Measurements from ENCODE around the gene IQCN.

The IQCN gene

DNA sequence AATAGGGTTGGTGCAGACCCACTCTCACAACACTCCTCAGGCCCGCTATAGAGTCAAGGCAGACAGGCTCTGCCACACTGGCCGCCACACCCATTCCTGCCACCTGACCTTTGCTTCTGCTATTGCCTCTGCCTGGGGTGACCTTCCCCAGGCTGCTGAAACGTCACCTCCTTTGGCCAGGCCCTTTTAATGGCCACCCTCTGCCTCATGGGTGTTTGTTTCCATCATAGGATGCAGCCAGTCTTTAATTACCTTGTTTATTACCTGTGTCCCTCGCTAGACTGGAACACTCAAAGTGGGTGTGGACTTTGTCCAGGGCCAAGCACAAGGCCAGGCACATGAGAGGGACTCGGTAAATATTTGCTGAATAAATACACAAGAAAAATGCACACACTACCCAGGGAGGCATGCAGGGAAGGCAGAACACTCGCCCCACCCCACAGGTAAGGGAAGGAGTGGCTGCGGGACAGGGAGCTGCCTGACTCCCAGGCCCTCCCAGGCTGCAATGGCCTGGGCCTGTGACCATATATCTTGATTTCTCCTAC lies 45.4 kb upstream of the IQCN start:
- in situ Hi-C loops (cut with MboI; ENCODE audit: low pct_unique_long_range_greater_than_20kb, low sequenced_read_pairs, unreplicated experiment): loop anchor here (5.0 kb wide), 1 partner anchor 42 kb away; no protein-coding TSS in a partner anchor
- DNase-seq (ENCODE audit: low spot score): no peak
- TF ChIP-seq, protein P1, sequence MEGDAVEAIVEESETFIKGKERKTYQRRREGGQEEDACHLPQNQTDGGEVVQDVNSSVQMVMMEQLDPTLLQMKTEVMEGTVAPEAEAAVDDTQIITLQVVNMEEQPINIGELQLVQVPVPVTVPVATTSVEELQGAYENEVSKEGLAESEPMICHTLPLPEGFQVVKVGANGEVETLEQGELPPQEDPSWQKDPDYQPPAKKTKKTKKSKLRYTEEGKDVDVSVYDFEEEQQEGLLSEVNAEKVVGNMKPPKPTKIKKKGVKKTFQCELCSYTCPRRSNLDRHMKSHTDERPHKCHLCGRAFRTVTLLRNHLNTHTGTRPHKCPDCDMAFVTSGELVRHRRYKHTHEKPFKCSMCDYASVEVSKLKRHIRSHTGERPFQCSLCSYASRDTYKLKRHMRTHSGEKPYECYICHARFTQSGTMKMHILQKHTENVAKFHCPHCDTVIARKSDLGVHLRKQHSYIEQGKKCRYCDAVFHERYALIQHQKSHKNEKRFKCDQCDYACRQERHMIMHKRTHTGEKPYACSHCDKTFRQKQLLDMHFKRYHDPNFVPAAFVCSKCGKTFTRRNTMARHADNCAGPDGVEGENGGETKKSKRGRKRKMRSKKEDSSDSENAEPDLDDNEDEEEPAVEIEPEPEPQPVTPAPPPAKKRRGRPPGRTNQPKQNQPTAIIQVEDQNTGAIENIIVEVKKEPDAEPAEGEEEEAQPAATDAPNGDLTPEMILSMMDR (IDR thresholded peaks at IDR 0.05; ENCODE audit: extremely low read depth, insufficient read depth, missing control alignments): no peak

DNA sequence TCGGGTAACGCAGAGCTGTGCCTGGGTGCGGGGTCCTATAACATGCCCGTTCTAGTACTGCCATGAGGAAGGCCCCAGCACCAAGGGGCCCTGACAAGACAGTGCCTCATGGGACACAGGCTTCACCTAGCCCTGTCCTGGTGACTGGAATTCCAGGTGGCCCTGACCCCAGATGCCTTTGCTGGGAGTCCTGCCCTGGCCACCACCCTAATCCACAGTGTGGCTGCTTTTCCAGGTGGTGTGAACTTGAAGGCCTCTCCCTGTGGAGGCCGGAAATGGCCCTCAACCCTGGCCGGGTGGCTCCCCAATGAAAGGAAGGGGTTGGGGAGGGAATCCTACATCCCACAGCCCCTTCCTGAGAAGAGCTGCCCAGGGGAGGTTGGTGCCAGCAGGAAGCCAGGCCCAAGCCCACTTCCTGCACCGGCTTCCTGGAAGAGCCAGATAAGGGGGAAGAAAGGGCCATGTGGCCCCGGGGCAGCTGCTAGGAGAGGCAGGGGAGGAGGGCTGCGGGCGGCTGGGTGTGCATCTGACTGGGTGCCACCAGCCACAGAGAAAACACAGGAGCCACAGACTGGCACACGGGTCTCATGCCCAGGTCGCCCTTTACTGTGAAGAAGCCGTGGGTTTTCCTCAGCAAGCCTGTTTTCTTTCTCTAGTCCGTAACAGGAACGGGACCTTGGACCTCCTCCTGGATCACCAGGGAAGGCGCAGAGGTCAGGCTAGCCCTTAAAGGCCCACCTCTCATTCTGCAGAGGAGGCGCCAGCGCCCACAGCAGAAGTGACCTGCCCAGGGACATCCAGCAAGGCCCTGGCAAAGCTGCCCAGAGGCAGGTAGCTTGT lies 43.9 kb upstream of the IQCN start:
- in situ Hi-C loops (cut with MboI; ENCODE audit: low pct_unique_long_range_greater_than_20kb, low sequenced_read_pairs, unreplicated experiment): no loop called here
- TF ChIP-seq, protein P1 (IDR thresholded peaks at IDR 0.05; ENCODE audit: extremely low read depth, insufficient read depth, missing control alignments): no peak
- DNase-seq (ENCODE audit: low spot score): no peak

DNA sequence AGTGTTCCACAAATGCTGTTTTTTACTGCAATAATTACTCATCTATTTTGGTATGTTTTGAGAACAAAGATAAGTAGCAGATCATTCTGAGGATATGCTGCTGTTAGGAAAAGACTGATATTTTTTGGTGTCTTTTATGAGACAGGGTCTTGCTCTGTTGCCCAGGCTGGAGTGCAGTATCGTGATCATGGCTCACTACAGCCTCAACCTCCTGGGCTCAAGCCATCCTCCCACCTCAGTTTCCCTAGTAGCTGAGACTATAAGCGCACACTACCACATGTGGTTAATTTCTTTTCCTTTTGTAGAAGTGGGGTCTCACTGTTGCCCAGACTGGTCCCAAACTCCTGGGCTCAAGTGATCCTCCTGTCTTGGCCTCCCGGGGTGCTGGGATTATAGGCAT lies 39.1 kb upstream of the IQCN start:
- DNase-seq (ENCODE audit: low spot score): no peak
- TF ChIP-seq, protein P1 (IDR thresholded peaks at IDR 0.05; ENCODE audit: extremely low read depth, insufficient read depth, missing control alignments): no peak
- in situ Hi-C loops (cut with MboI; ENCODE audit: low pct_unique_long_range_greater_than_20kb, low sequenced_read_pairs, unreplicated experiment): no loop called here

DNA sequence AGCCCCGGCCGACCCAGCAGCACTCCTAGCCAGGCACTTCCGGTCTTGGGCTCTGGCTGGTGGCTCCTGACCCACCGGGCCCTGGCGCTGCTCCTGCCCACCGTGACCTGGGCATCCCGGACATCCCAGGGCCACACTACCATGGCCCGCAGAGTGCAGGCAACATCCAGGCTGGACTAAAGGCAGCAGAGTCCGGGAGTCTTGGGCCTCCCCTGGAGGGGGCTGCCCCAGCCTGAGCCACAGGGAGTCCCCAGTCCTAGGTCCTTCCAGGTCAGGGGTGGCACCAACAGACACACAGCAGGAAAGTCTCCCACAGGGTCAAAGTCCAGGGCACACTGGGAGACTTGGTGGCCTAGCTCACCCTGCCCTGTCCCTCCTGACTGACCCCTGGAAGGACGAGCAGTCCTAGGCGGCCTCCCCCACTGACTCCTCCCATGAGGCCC lies 37.9 kb upstream of the IQCN start:
- peak; percentile 9 for DNase-seq (ENCODE audit: low spot score)
- in situ Hi-C loops (cut with MboI; ENCODE audit: low pct_unique_long_range_greater_than_20kb, low sequenced_read_pairs, unreplicated experiment): no loop called here
- TF ChIP-seq, protein P1 (IDR thresholded peaks at IDR 0.05; ENCODE audit: extremely low read depth, insufficient read depth, missing control alignments): no peak

- in situ Hi-C loops (cut with MboI; ENCODE audit: low pct_unique_long_range_greater_than_20kb, low sequenced_read_pairs, unreplicated experiment): no loop called here
- DNase-seq (ENCODE audit: low spot score): peak; percentile 7
- TF ChIP-seq, protein P1 (IDR thresholded peaks at IDR 0.05; ENCODE audit: extremely low read depth, insufficient read depth, missing control alignments): no peak
Observed at GRCh38 chr19:18311502-18312091, 37.3 kb upstream of the IQCN start.

DNA sequence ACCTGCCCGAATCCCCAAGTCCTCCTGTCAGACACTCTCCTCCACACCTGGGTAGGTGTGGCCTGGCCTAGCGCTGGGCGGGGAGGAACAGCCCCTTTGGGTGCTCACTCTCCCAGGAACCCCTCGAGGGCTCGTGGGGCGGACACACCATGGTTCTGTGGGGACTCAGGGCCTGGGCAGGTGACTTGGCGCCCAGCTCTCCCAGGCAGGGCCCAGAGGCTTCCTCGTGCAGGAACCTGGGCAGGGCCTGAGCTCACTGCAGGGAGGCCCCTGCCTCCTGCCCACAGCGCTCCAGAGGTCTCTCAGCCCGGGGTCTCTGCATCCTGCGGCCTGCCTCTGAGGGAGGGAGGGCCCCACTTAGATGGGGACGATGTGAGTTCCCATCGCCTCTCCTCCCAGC lies 36.7 kb upstream of the IQCN start:
- TF ChIP-seq, protein P1 (IDR thresholded peaks at IDR 0.05; ENCODE audit: extremely low read depth, insufficient read depth, missing control alignments): no peak
- DNase-seq (ENCODE audit: low spot score): peak; percentile 18
- in situ Hi-C loops (cut with MboI; ENCODE audit: low pct_unique_long_range_greater_than_20kb, low sequenced_read_pairs, unreplicated experiment): no loop called here

Measured in GM13977 (cell line).